Measurements from ENCODE around the gene TTC6.

GRCh38 chr14:37566811-37567371 lies 28.5 kb upstream of the TTC6 start:
- TF ChIP-seq EZH2 (IDR thresholded peaks at IDR 0.05; ENCODE audit: insufficient read depth, low read length) (no peak), CTCF (IDR thresholded peaks at IDR 0.05; ENCODE audit: insufficient read depth, low read depth, low read length) (no peak)

Data from astrocyte (in vitro differentiated cells and primary cell).